Daoy (cell line): Measurements from ENCODE around the gene CRB2. TPM values are rescaled to one million over a fixed set of nuclear protein-coding genes. Genes with fewer than 3 reads are reported as not detected.

Experiments
- DNase-seq: peaks from one replicate; pipeline ENCODE4 v3.0.0-alpha.2; 2015; ENCODE audit warnings: low read depth
- total RNA-seq: library from RNA; depleted of rRNA; stranded (reverse); fragments of >200 nt; shearing (Covaris generic); gene quantifications from 2 replicates; pipeline ENCODE4 v1.2.3, GENCODE V29; 2014; rRNA removed

The CRB2 gene
- total RNA-seq, 1 experiment from 2014 or later: 0.11 TPM

DNA sequence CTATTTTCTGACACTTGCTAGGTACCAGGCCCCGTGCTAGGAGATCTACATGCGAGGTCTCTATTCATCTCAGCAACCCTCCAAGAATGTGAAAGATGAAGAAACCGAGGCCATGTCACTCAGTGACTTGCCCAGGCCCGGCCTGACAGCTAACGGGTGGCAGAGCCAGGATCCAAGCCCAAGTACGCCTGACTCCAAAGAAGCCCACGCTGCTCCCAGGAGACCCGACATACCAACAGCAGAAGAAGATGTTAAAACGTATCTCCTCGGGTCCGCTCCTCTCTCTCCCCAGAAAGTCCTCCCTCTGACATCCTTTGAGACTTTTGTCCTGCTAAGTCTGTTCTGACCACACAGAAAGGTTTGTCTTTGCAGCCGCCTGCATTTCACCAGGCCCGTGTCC lies 65.2 kb downstream of the CRB2 start:
- no peak for DNase-seq

- DNase-seq: no peak
Observed at GRCh38 chr9:123421801-123422455, 65.9 kb downstream of the CRB2 start.

GRCh38 chr9:123422635-123423310 lies 66.8 kb downstream of the CRB2 start:
- no peak for DNase-seq

DNA sequence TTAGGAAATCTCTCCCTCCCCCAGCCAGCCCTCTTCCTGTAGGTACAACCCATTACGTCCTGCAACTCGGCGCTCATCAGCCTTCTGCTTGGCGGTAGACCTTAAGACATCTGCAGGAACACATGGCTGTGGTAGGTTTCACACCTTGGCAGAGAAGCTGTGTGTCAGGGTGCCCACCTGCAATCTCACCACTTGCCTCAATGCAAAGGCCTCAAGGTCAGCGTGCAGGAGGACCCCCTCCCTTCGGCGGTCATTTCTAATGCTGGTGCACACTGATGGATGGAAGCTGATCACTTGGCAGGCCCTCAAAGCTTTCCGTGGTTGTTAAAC lies 67.3 kb downstream of the CRB2 start:
- no peak for DNase-seq

DNA sequence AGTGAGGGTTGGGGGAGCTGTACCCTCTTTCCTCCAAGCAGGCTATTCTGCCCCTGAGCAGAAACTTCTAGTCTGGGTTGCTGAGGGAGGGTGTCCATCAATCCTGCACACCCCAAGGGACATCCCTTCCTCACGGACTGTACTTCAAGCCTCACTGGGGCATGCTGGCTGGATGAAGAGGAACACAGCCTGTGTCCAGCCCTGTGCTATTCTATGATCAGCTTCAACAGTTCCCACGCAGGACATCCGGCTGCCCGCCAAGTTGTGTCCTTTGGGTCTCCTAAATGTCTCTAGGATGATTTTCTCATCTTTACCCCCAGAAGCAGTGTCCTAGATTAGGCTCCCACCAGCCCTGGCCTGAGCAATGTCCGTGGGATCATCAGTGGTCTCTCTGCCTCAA lies 68.1 kb downstream of the CRB2 start:
- no peak for DNase-seq

- no peak for DNase-seq
Observed at GRCh38 chr9:123424552-123425225, 68.7 kb downstream of the CRB2 start.

- DNase-seq: no peak
Observed at GRCh38 chr9:123425261-123425821, 69.3 kb downstream of the CRB2 start.

DNA sequence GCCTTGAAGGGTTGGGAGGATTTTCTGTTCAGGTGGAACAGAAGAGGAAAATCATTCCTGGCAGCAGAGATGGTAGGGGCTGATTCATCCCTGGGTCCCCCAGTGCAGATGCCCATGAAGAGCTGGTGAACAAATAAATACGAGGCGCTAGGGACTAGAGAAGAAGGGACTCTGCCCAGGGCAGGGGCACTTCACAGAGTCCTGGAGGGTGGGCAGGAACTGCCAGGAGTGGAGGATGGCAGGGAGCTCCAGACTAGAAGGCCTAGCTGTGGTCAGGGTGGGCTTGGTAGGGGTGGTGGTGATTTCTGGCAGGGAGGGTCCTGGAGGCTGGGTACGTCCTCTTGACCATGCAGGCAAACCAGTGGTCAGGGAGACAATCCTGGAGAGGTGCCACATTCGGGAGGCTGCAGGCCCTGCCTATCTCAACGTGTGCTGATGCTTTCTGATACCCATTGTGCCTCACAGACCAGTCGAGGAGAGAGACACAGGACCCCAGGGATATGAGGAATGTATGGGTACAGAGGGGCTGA lies 69.9 kb downstream of the CRB2 start:
- no peak for DNase-seq

- DNase-seq: no peak
Observed at GRCh38 chr9:123426406-123426805, 70.4 kb downstream of the CRB2 start.

Other genes starting within 250 kb of the CRB2 start
- gene STRBP, start 87.6 kb upstream of the CRB2 start, total RNA-seq: 43.1 and 44.6 TPM in 2 replicates